IMR-90 (cell line): ENCODE data around the gene GPX3. TPM values are rescaled to one million over a fixed set of nuclear protein-coding genes. Genes with fewer than 3 reads are reported as not detected.

ENCODE experiments used
- ATAC-seq: fragments of 200-7000 bp; cut with Tn5 transposase; 2 replicates; pipeline ENCODE4 v1.9.1; 2020; ENCODE audit warnings: low read depth, mild to moderate bottlenecking, moderate library complexity
- BruUV-seq: library from RNA; stranded (reverse); fragments of 400-500 nt; replicated peaks from 2 replicates; lab custom pipeline; 2021; lab: Mats Ljungman, UMichigan
- CTCF ChIA-PET: fragments of 300-600 bp; formaldehyde crosslinking; extraction: SDS; loops from one replicate; lab custom pipeline; 2021; ENCODE audit warnings: antibody characterized with exemption; lab: Yijun Ruan, JAX
- POLR2A ChIA-PET: fragments of 300-600 bp; sonication (Branson Sonifier 250); formaldehyde crosslinking; loops from one replicate; lab custom pipeline; 2022; ENCODE audit warnings: antibody characterized with exemption; ENCODE audit not compliant: unreplicated experiment; lab: Charles Lee
- DNase-seq: peaks from one replicate; pipeline ENCODE4 v3.0.0; 2013
- H2AFZ ChIP-seq: replicated peaks from 2 replicates; pipeline ENCODE3; 2013; ENCODE audit warnings: low read length, mild to moderate bottlenecking; ENCODE audit not compliant: poor library complexity
- H2AK5ac ChIP-seq: 2 replicates; pipeline ENCODE4 v1.6.1; 2013; ENCODE audit warnings: low read depth, low read length, inconsistent platforms
- H2AK9ac ChIP-seq: replicated peaks from 2 replicates; pipeline ENCODE3; 2013; ENCODE audit warnings: mild to moderate bottlenecking, low read depth, low read length, moderate library complexity; ENCODE audit not compliant: poor library complexity
- H2BK120ac ChIP-seq: 2 replicates; pipeline ENCODE4 v1.6.1; 2013; ENCODE audit warnings: low read depth, low read length, inconsistent platforms
- H2BK15ac ChIP-seq: 3 replicates; pipeline ENCODE4 v1.6.1; 2013; ENCODE audit warnings: low read depth, low read length, inconsistent platforms
- H2BK20ac ChIP-seq: 2 replicates; pipeline ENCODE4 v1.6.1; 2013; ENCODE audit warnings: low read depth, mild to moderate bottlenecking, inconsistent platforms, low read length, moderate library complexity
- H2BK5ac ChIP-seq: 2 replicates; pipeline ENCODE4 v1.6.1; 2013; ENCODE audit warnings: mild to moderate bottlenecking, low read depth, low read length, inconsistent platforms; ENCODE audit not compliant: poor library complexity, severe bottlenecking
- H3K14ac ChIP-seq: replicated peaks from 2 replicates; pipeline ENCODE4 v1.6.1; 2013; ENCODE audit warnings: low read depth, low read length, inconsistent platforms
- H3K18ac ChIP-seq: 2 replicates; pipeline ENCODE4 v1.6.1; 2013; ENCODE audit warnings: low read depth, low read length, control low read depth
- H3K23ac ChIP-seq: 2 replicates; pipeline ENCODE4 v1.6.1; 2013; ENCODE audit warnings: low read depth, low read length, inconsistent platforms
- H3K27ac ChIP-seq: 2 replicates; pipeline ENCODE4 v1.5.1; 2013; ENCODE audit warnings: mild to moderate bottlenecking, control low read depth, low read length; ENCODE audit not compliant: insufficient read depth
- H3K27me3 ChIP-seq: 2 replicates; pipeline ENCODE4 v1.6.1; 2013; ENCODE audit warnings: low read length; ENCODE audit not compliant: control insufficient read depth, insufficient read depth
- H3K36me3 ChIP-seq: 2 replicates; pipeline ENCODE4 v1.6.1; 2013; ENCODE audit warnings: low read length, mixed read lengths; ENCODE audit not compliant: control insufficient read depth, insufficient read depth
- H3K4ac ChIP-seq: 2 replicates; pipeline ENCODE4 v1.6.1; 2013; ENCODE audit warnings: low read depth, low read length, inconsistent platforms
- H3K4me1 ChIP-seq: 2 replicates; pipeline ENCODE4 v1.6.1; 2013; ENCODE audit warnings: low read length, mixed read lengths; ENCODE audit not compliant: control insufficient read depth, insufficient read depth
- H3K4me2 ChIP-seq: 2 replicates; pipeline ENCODE4 v1.6.1; 2013; ENCODE audit warnings: low read depth, mild to moderate bottlenecking, control low read depth, low read length, moderate library complexity
- H3K4me3 ChIP-seq: 2 replicates; pipeline ENCODE4 v1.5.1; 2013; ENCODE audit warnings: low read depth, mild to moderate bottlenecking, control low read depth, low read length, moderate library complexity; ENCODE audit not compliant: insufficient read depth
- H3K56ac ChIP-seq: 2 replicates; pipeline ENCODE4 v1.6.1; 2013; ENCODE audit warnings: low read length, inconsistent platforms; ENCODE audit not compliant: insufficient read depth; ENCODE audit errors: extremely low read depth
- H3K79me1 ChIP-seq, 2 experiments: 2 replicates each; pipeline ENCODE4 v1.6.1; 2013; ENCODE audit warnings: low read length in 2 of 2, inconsistent platforms in 1 of 2, low read depth in 1 of 2
- H3K9ac ChIP-seq: 2 replicates; pipeline ENCODE4 v1.6.1; 2013; ENCODE audit warnings: low read depth, low read length, control low read depth
- H3K9me1 ChIP-seq: 2 replicates; pipeline ENCODE4 v1.6.1; 2013; ENCODE audit warnings: low read length, inconsistent platforms; ENCODE audit not compliant: insufficient read depth
- H3K9me3 ChIP-seq: 2 replicates; pipeline ENCODE4 v1.6.1; 2013; ENCODE audit warnings: low read length; ENCODE audit not compliant: control insufficient read depth, insufficient read depth
- H4K20me1 ChIP-seq: 2 replicates; pipeline ENCODE4 v1.6.1; 2013; ENCODE audit warnings: low read length, inconsistent platforms; ENCODE audit not compliant: insufficient read depth
- H4K5ac ChIP-seq: 2 replicates; pipeline ENCODE4 v1.6.1; 2013; ENCODE audit warnings: mild to moderate bottlenecking, low read depth, low read length, control low read depth
- H4K8ac ChIP-seq, 2 experiments: 2 replicates each; pipeline ENCODE4 v1.6.1; 2013; ENCODE audit warnings: low read depth in 2 of 2, low read length in 2 of 2, control low read depth in 1 of 2, inconsistent platforms in 1 of 2
- H4K91ac ChIP-seq: 2 replicates; pipeline ENCODE4 v1.6.1; 2013; ENCODE audit warnings: low read depth, low read length, inconsistent platforms; ENCODE audit not compliant: insufficient read depth
- BHLHE40 ChIP-seq: fragments of 150-350 bp; IDR thresholded peaks from 2 replicates; pipeline ENCODE4 v1.6.1; 2016; ENCODE audit warnings: mild to moderate bottlenecking, low read depth, low read length
- CEBPB ChIP-seq: IDR thresholded peaks from 2 replicates; pipeline ENCODE4 v1.6.1; 2012; ENCODE audit warnings: low read depth, low read length, improper control_type of control experiment
- CHD1 ChIP-seq: IDR thresholded peaks from 2 replicates; pipeline ENCODE4 v1.6.1; 2012; ENCODE audit warnings: low read depth, low read length, improper control_type of control experiment
- CTCF ChIP-seq: conservative IDR thresholded peaks from 2 replicates; pipeline ENCODE4 v1.5.1; 2012; ENCODE audit warnings: mild to moderate bottlenecking, low read depth, low read length, improper control_type of control experiment
- ELK1 ChIP-seq: fragments of 150-350 bp; IDR thresholded peaks from 2 replicates; pipeline ENCODE4 v1.6.1; 2016; ENCODE audit warnings: low read depth, mild to moderate bottlenecking, low read length, moderate library complexity, borderline replicate concordance
- FOS ChIP-seq: fragments of 150-350 bp; IDR thresholded peaks from 2 replicates; pipeline ENCODE4 v1.6.1; 2016; ENCODE audit warnings: low read depth, low read length
- MAFK ChIP-seq: IDR thresholded peaks from 2 replicates; pipeline ENCODE4 v1.6.1; 2012; ENCODE audit warnings: low read depth, low read length, improper control_type of control experiment
- MAZ ChIP-seq: IDR thresholded peaks from 2 replicates; pipeline ENCODE4 v1.6.1; 2012; ENCODE audit warnings: low read depth, mild to moderate bottlenecking, low read length, improper control_type of control experiment, moderate library complexity, borderline replicate concordance
- MXI1 ChIP-seq: IDR thresholded peaks from 2 replicates; pipeline ENCODE4 v1.6.1; 2012; ENCODE audit warnings: low read depth, mild to moderate bottlenecking, low read length, moderate library complexity, borderline replicate concordance
- NFE2L2 ChIP-seq: fragments of 150-350 bp; IDR thresholded peaks from 2 replicates; pipeline ENCODE4 v1.6.1; 2016; ENCODE audit warnings: low read depth, mild to moderate bottlenecking, low read length
- POLR2A ChIP-seq: IDR thresholded peaks from 2 replicates; pipeline ENCODE4 v1.6.1; 2012; ENCODE audit warnings: mild to moderate bottlenecking, low read depth, low read length
- RAD21 ChIP-seq: IDR thresholded peaks from 2 replicates; pipeline ENCODE4 v1.6.1; 2012; ENCODE audit warnings: low read length, improper control_type of control experiment
- RCOR1 ChIP-seq: IDR thresholded peaks from 2 replicates; pipeline ENCODE4 v1.6.1; 2012; ENCODE audit warnings: mild to moderate bottlenecking, low read length, improper control_type of control experiment; ENCODE audit not compliant: insufficient replicate concordance
- RFX5 ChIP-seq: IDR thresholded peaks from 2 replicates; pipeline ENCODE4 v1.8.0; 2012; ENCODE audit warnings: low read depth, mild to moderate bottlenecking, low read length, moderate library complexity
- SMC3 ChIP-seq: fragments of 150-350 bp; IDR thresholded peaks from 2 replicates; pipeline ENCODE4 v1.6.1; 2016; ENCODE audit warnings: low read depth, mild to moderate bottlenecking, antibody characterized with exemption, low read length, moderate library complexity
- USF2 ChIP-seq: fragments of 150-350 bp; IDR thresholded peaks from 2 replicates; pipeline ENCODE4 v1.6.1; 2017; ENCODE audit warnings: mild to moderate bottlenecking, antibody characterized with exemption, low read length, low read depth
- WGBS, 2 experiments: methylation state at CpG; one replicate each; pipeline versions ENCODE4 v1.1.5 to v1.1.7; 2013; ENCODE audit warnings: missing lambda C conversion rate in 2 of 2; ENCODE audit not compliant: insufficient read length in 1 of 2; ENCODE audit errors: extremely low coverage in 2 of 2; 5-methylcytosine and 5-hydroxymethylcytosine counted together
- dilution Hi-C: fragments of 300-500 bp; cut with HindIII; formaldehyde crosslinking; loops from one replicate; pipeline ENCODE4 v1.14.3; 2018; ENCODE audit warnings: low sequenced_read_pairs; ENCODE audit not compliant: unreplicated experiment
- in situ Hi-C: fragments of 300-500 bp; cut with MboI; formaldehyde crosslinking; loops from 3 replicates; pipeline ENCODE4 v1.14.3; 2019; ENCODE audit warnings: low sequenced_read_pairs, inconsistent platforms, mixed read lengths
- intact Hi-C: fragments of 100-400 bp; cut with micrococcal nuclease; formaldehyde crosslinking; loops from 2 replicates; pipeline ENCODE4 v1.10.0; 2022
- polyA plus RNA-seq, 3 experiments: library from polyadenylated mRNA; depleted of rRNA; stranded (reverse); fragments of >200 nt; gene quantifications; 2 replicates each; pipeline ENCODE4 v1.2.3, GENCODE V29; 2012; ENCODE audit warnings: low replicate concordance in 1 of 3
- total RNA-seq: library from RNA; depleted of rRNA; stranded (reverse); fragments of >200 nt; gene quantifications from 2 replicates; pipeline ENCODE4 v1.2.3, GENCODE V29; 2012

GPX3 gene
- total and polyA plus RNA-seq, 2 of the 4 experiments (the other 2 are of a cell fraction), result 0.36 to 1.0 TPM

GRCh38 chr5:151008210-151008491 lies 12.2 kb upstream of the GPX3 start:
- Histone ChIP-seq H3K9me3 (no peaks in the 10 kb centered on the region), H2AK5ac (no peak overlapping the region), H3K23ac (no peak overlapping the region), H3K14ac (no peak overlapping the region), H2AFZ (no peak overlapping the region), H2AK9ac (no peak overlapping the region), H3K4me1 (peaks cover 12% of the 10 kb centered on the region; the same call in 1 of the 2 replicates), H2BK15ac (no peak overlapping the region), H4K20me1 (no peaks in the 10 kb centered on the region), H3K4ac (no peak overlapping the region), H2BK5ac (no peak overlapping the region), H3K18ac (no peak overlapping the region; the same call in 1 of the 2 replicates), H3K27me3 (peaks cover 6% of the 10 kb centered on the region; the same call in 1 of the 2 replicates), H3K4me3 (no peak overlapping the region), H3K56ac (no peak overlapping the region), H3K79me1 (no peaks in the 10 kb centered on the region), H4K8ac (no peak overlapping the region), H3K4me2 (no peak overlapping the region), H4K91ac (no peak overlapping the region), H3K36me3 (no peaks in the 10 kb centered on the region), H3K27ac (no peak overlapping the region), H3K9ac (no peak overlapping the region), H3K9me1 (peaks cover 7% of the 10 kb centered on the region; the same call in 1 of the 2 replicates), H2BK20ac (no peak overlapping the region), H2BK120ac (no peak overlapping the region), H4K5ac (no peak overlapping the region; the same call in 1 of the 2 replicates)
- no TSS peak for BruUV-seq
- ATAC-seq (no peak), DNase-seq (no peak)
- dilution Hi-C loops, result no loop called here
- intact Hi-C loops, result no loop called here
- in situ Hi-C loops, result no loop called here
- no peak for TF ChIP-seq MXI1
- no peak for TF ChIP-seq BHLHE40
- TF ChIP-seq SMC3, result no peak
- TF ChIP-seq NFE2L2, result no peak
- TF ChIP-seq RFX5, result no peak
- no peak for TF ChIP-seq RCOR1
- no peak for TF ChIP-seq USF2
- no peak for TF ChIP-seq ELK1
- no peak for TF ChIP-seq CEBPB
- TF ChIP-seq FOS, result no peak
- no peak for TF ChIP-seq MAZ
- TF ChIP-seq CTCF, result no peak
- no peak for TF ChIP-seq POLR2A
- TF ChIP-seq RAD21, result no peak
- TF ChIP-seq MAFK, result no peak
- TF ChIP-seq CHD1, result no peak
- ChIA-PET CTCF (no interaction called here), POLR2A (no interaction called here)
- WGBS, 2 experiments, result no CpG with 5 or more reads among the region's 2 CpGs
